GM19452 (cell line): Measurements from ENCODE around the gene SYNCRIP.
"Not testable (repeated sequence)": the region's sequence is repeated elsewhere in the genome, so short reads cannot be mapped to it uniquely, and the experiment has no call there.

Source experiments
- ATAC-seq: cut with Tn5 transposase; IDR thresholded peaks from one replicate; pipeline ENCODE4 v1.9.1; 2021; ENCODE audit not compliant: unreplicated experiment

Gene SYNCRIP

GRCh38 chr6:85594197-85594930, 48.3 kb downstream of the SYNCRIP start:
- ATAC-seq = peak; percentile 2

GRCh38 chr6:85593438-85594196, 49.1 kb downstream of the SYNCRIP start, which contains the start of gene SNX14:
SNX14 (minus strand) TSS chr6:85593858; CDS start chr6:85593718, 140 bp downstream.
- peak; percentile 87 for ATAC-seq

- ATAC-seq = no peak
These were observed 50.7 kb downstream of the SYNCRIP start for GRCh38 chr6:85592033-85592432.

DNA sequence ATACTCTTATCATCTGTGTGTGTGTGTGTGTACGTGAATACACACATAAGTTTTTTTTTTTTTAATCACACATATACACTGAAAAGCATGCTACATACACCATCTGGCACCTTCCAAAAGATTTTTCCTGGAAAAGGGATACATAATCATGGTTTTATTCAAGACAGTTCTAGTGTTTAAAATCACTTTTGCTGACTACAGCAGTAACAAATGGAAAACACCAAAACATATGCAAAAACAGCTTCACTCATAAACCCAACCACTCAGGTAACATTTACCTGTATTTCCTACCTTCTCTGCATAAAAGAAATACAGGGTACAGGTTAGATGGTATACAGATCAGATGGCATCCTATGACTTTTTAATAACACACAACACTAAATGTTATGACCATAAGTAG, 51.5 kb downstream of the SYNCRIP start:
- no peak for ATAC-seq

- no peak for ATAC-seq
These were observed 56.9 kb downstream of the SYNCRIP start for GRCh38 chr6:85585741-85586140.

- ATAC-seq = not testable (repeated sequence)
These were observed 59.9 kb downstream of the SYNCRIP start for GRCh38 chr6:85582832-85583231.

GRCh38 chr6:85581572-85581971, 61.1 kb downstream of the SYNCRIP start:
- ATAC-seq = no peak

- ATAC-seq = peak; percentile 63
These were observed 61.8 kb downstream of the SYNCRIP start for GRCh38 chr6:85580878-85581267.

- ATAC-seq = peak; percentile 24
These were observed 62.4 kb downstream of the SYNCRIP start for GRCh38 chr6:85580118-85580877.

GRCh38 chr6:85579581-85579980, 63.1 kb downstream of the SYNCRIP start:
- no peak for ATAC-seq

DNA sequence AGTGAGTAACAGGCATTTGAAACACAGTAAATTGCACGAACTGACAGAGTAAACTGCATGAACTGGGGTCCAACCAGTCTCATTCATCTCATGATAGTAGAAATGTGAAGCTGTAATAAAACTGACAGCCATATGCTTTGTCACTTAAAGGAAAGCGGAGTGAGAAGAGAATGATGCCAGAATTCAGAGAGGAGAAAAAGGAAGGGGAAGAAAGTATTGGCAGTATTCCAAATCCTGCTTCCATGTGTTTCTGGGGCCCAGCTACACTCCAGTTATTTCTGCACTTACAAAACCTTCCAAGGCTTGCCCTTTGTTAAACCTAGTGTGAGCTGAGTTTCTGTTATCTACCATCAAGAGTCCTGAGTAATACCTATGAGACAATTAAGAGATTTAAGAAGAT, 66.2 kb downstream of the SYNCRIP start:
- ATAC-seq = no peak

DNA sequence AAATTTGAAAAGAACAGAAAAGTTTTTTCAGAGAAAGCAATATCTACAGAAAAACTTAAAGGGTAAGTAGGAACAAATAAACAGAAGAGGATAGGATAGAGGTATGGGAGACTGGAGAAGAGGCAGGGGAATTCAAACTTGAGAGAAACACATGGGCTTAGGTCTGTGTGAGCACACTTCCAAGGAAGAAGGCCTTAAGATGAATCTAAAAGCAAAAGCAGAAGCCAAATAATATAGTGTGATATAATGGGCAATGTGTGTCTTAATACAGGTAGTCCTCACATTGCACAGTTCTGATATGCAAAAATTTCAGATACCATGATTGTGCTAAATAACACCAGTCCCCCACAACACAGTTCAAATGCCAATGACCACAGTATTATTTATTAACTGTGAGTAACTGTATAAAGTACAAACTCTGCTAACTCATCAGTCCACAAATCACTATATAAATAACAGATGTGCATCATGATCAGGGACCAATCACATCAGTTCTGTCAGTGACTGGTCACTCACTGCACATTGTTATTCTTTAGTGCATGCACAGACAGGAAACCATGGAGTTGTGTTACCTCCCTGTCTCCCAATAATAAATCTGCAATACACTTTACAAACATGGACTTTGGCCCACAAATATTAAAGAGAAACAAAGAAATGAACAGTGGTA, 67.6 kb downstream of the SYNCRIP start:
- ATAC-seq = no peak

DNA sequence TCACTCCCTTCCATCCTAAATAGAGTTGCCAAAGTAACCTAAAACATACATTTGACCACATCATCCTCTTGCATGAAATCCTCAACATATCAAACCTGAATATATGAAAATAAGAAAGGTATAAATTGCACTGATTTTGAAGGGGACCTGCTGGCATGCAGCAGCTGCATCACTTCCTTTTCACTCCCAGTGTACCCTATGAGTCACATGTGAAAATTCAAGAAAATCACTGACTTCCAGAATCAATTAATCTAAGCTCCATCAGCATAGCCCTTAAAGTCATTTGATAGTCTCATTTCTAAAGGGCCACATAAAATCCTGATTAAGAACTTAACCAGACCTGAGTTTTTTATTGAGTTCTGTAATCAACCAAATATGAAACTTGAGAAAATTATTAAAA, 73.4 kb downstream of the SYNCRIP start:
- ATAC-seq = no peak

DNA sequence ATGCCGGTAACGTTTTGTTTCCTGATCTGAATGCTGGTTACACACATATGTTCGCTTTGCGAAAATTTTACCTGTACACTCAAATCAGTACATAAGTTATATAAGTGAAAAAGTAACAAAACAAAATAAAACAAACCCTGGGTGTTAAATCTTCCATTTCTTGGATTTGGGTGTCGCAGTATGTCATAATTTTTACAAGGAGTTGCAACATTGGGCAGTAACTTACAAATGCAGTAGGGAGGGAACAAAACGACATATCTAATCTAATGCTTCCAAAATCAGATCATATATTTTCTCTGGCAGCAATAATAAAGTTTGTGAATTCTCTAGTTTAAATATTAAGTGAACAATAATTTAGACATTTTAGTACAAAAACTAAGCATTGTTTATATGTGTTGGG, 74.3 kb downstream of the SYNCRIP start:
- ATAC-seq = no peak

DNA sequence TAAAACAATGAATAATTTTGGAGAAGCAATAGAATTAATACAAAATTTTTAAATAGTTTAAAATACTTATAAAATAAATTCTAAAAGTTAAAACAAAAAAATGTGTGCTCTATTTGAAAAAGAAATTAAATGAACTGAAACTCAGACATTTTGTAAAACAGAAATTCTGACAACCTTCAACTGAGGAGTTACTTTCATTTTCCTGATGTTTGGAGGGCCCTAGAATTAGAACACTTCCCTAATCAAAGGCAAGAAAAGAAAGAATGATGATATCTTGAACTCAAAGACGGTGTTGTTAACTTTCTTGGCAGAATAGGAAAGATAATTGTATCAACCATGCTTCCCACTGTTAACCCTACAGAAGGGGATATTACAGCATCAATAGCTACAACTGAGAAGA, 77.0 kb downstream of the SYNCRIP start:
- no peak for ATAC-seq

GRCh38 chr6:85564223-85564622, 78.5 kb downstream of the SYNCRIP start:
- not testable (repeated sequence) for ATAC-seq
